ENCODE results near the gene DEUP1.

Gene DEUP1

GRCh38 chr11:93480756-93481155 is 150.2 kb downstream of the DEUP1 start:
- DNase-seq, result no peak

- no peak for DNase-seq
Measured at GRCh38 chr11:93481279-93481678, 150.7 kb downstream of the DEUP1 start.

GRCh38 chr11:93481696-93482095 is 151.2 kb downstream of the DEUP1 start:
- DNase-seq, result no peak

- no peak for DNase-seq
Measured at GRCh38 chr11:93482556-93482955, 152.0 kb downstream of the DEUP1 start.

- no peak for DNase-seq
Measured at GRCh38 chr11:93484716-93485115, 154.2 kb downstream of the DEUP1 start.

- DNase-seq, result no peak
Measured at GRCh38 chr11:93485983-93486382, 155.4 kb downstream of the DEUP1 start.

- DNase-seq, result no peak
Measured at GRCh38 chr11:93487032-93487483, 156.5 kb downstream of the DEUP1 start.

Data from stimulated activated CD4-positive, alpha-beta T cell treated with anti-CD3 and anti-CD28 coated beads, Interleukin-1b, Interleukin-23, amount 100 ng/mL, for 48 hours (primary cell).